ENCODE data around the gene PLPP2. TPM values are rescaled to one million over a fixed set of nuclear protein-coding genes. Genes with fewer than 3 reads are reported as not detected.
"Not testable (repeated sequence)": the region's sequence is repeated elsewhere in the genome, so short reads cannot be mapped to it uniquely, and the experiment has no call there.

The PLPP2 gene
- total RNA-seq, 1 donor from 2014 or later = 0.62 TPM

GRCh38 chr19:292281-292884 lies 1.2 kb upstream of the PLPP2 start:
- DNase-seq = no peak

GRCh38 chr19:291561-292280 lies 518 bp upstream of the PLPP2 start:
- no peak for DNase-seq

GRCh38 chr19:290372-291005 lies 714 bp downstream of the PLPP2 start:
- peak; percentile 37 for DNase-seq

- no peak for DNase-seq
Observed at GRCh38 chr19:289651-290371, 1.4 kb downstream of the PLPP2 start.

GRCh38 chr19:288911-289310 lies 2.3 kb downstream of the PLPP2 start:
- no peak for DNase-seq

GRCh38 chr19:287381-287871 lies 3.8 kb downstream of the PLPP2 start:
- no peak for DNase-seq

GRCh38 chr19:283395-283794 lies 7.8 kb downstream of the PLPP2 start:
- no peak for DNase-seq

GRCh38 chr19:282501-282900 lies 8.7 kb downstream of the PLPP2 start:
- DNase-seq = no peak

GRCh38 chr19:281992-282391 lies 9.2 kb downstream of the PLPP2 start:
- no peak for DNase-seq

GRCh38 chr19:281156-281853 lies 9.9 kb downstream of the PLPP2 start:
- DNase-seq = no peak

GRCh38 chr19:280541-281009 lies 10.6 kb downstream of the PLPP2 start:
- DNase-seq = no peak

- DNase-seq = no peak
Observed at GRCh38 chr19:279656-280055, 11.5 kb downstream of the PLPP2 start.

GRCh38 chr19:279231-279630 lies 12.0 kb downstream of the PLPP2 start:
- no peak for DNase-seq

GRCh38 chr19:277581-278165 lies 13.5 kb downstream of the PLPP2 start:
- no peak for DNase-seq

GRCh38 chr19:277131-277530 lies 14.1 kb downstream of the PLPP2 start:
- DNase-seq = no peak

- DNase-seq = no peak
Observed at GRCh38 chr19:275958-276646, 15.1 kb downstream of the PLPP2 start.

- no peak for DNase-seq
Observed at GRCh38 chr19:275000-275399, 16.2 kb downstream of the PLPP2 start.

- no peak for DNase-seq
Observed at GRCh38 chr19:273393-273792, 17.8 kb downstream of the PLPP2 start.

- DNase-seq = no peak
Observed at GRCh38 chr19:271856-272255, 19.3 kb downstream of the PLPP2 start.

- DNase-seq = not testable (repeated sequence)
Observed at GRCh38 chr19:270766-271318, 20.4 kb downstream of the PLPP2 start.

GRCh38 chr19:269241-269640 lies 22.0 kb downstream of the PLPP2 start:
- no peak for DNase-seq

All from occipital lobe (tissue), 2 donors.